CD4-positive, alpha-beta T cell treated with Interleukin-10 for 1 hour (primary cell): ENCODE data around the gene NEURL1B.
"Not testable (repeated sequence)": the region's sequence is repeated elsewhere in the genome, so short reads cannot be mapped to it uniquely, and the experiment has no call there.

Source experiments
- DNase-seq: peaks from one replicate; pipeline ENCODE4 v3.0.0-alpha.2; 2020

The NEURL1B gene

GRCh38 chr5:172659909-172660628, 19.0 kb downstream of the NEURL1B start:
- no peak for DNase-seq

- DNase-seq = no peak
Observed at GRCh38 chr5:172660974-172661373, 19.9 kb downstream of the NEURL1B start.

- DNase-seq = no peak
Observed at GRCh38 chr5:172661526-172661925, 20.5 kb downstream of the NEURL1B start.

- DNase-seq = no peak
Observed at GRCh38 chr5:172662596-172662995, 21.5 kb downstream of the NEURL1B start.

- no peak for DNase-seq
Observed at GRCh38 chr5:172664018-172664417, 23.0 kb downstream of the NEURL1B start.

- no peak for DNase-seq
Observed at GRCh38 chr5:172664681-172665541, 23.8 kb downstream of the NEURL1B start.

GRCh38 chr5:172666251-172666650, 25.2 kb downstream of the NEURL1B start:
- DNase-seq = no peak

GRCh38 chr5:172667786-172668593, 26.9 kb downstream of the NEURL1B start:
- DNase-seq = no peak

- no peak for DNase-seq
Observed at GRCh38 chr5:172668594-172669071, 27.6 kb downstream of the NEURL1B start.

GRCh38 chr5:172669386-172670004, 28.4 kb downstream of the NEURL1B start:
- no peak for DNase-seq

GRCh38 chr5:172670005-172670402, 28.9 kb downstream of the NEURL1B start:
- DNase-seq = no peak

- DNase-seq = no peak
Observed at GRCh38 chr5:172670444-172670843, 29.4 kb downstream of the NEURL1B start.

- no peak for DNase-seq
Observed at GRCh38 chr5:172671091-172671490, 30.0 kb downstream of the NEURL1B start.

- DNase-seq = no peak
Observed at GRCh38 chr5:172672681-172673080, 31.6 kb downstream of the NEURL1B start.

GRCh38 chr5:172674155-172674554, 33.1 kb downstream of the NEURL1B start:
- no peak for DNase-seq

GRCh38 chr5:172676914-172677475, 35.9 kb downstream of the NEURL1B start:
- no peak for DNase-seq

GRCh38 chr5:172678362-172678874, 37.4 kb downstream of the NEURL1B start:
- DNase-seq = not testable (repeated sequence)

GRCh38 chr5:172678902-172679301, 37.8 kb downstream of the NEURL1B start:
- no peak for DNase-seq

GRCh38 chr5:172679628-172680212, 38.7 kb downstream of the NEURL1B start:
- DNase-seq = no peak

GRCh38 chr5:172680921-172681320, 39.9 kb downstream of the NEURL1B start:
- DNase-seq = no peak

- DNase-seq = no peak
Observed at GRCh38 chr5:172681421-172681820, 40.4 kb downstream of the NEURL1B start.

- DNase-seq = no peak
Observed at GRCh38 chr5:172683264-172683644, 42.2 kb downstream of the NEURL1B start.
